ENCODE measurements around the gene CYLD. TPM values are rescaled to one million over a fixed set of nuclear protein-coding genes. Genes with fewer than 3 reads are reported as not detected.
A peak's percentile ranks its signal among the peaks of the same experiment; 100 is the strongest.

The CYLD gene
- total RNA-seq, 2 donors from 2014 or later, result 28.1 to 30.2 TPM

GRCh38 chr16:50705436-50706110 lies 36.3 kb upstream of the CYLD start:
- Histone ChIP-seq H3K4me3 (no peak overlapping the region), H3K4me1 (replicated peaks) (no peaks in the 10 kb centered on the region), H3K36me3 (no peaks in the 10 kb centered on the region), H3K27me3 (replicated peaks; ENCODE audit: insufficient read depth) (no peaks in the 10 kb centered on the region), H3K27ac (peak overlapping the region in 1 of 2 donors; percentile 48), H3K9me3 (no peaks in the 10 kb centered on the region)
- WGBS, result 61% methylated on average over 5 of the region's 5 CpGs
- TF ChIP-seq POLR2A (IDR thresholded peaks at IDR 0.05), result no peak
- no peak for TF ChIP-seq POLR2AphosphoS5 (IDR thresholded peaks at IDR 0.05)
- TF ChIP-seq CTCF (IDR thresholded peaks at IDR 0.05), result no peak
- DNase-seq (ENCODE audit: low spot score), result no peak
- intact Hi-C loops (cut with DNase I), result no loop called here

GRCh38 chr16:50706250-50706649 lies 35.6 kb upstream of the CYLD start:
- Histone ChIP-seq H3K4me1 (replicated peaks) (no peaks in the 10 kb centered on the region), H3K36me3 (no peaks in the 10 kb centered on the region), H3K27ac (peak overlapping the region in 1 of 2 donors; percentile 48), H3K27me3 (replicated peaks; ENCODE audit: insufficient read depth) (no peaks in the 10 kb centered on the region), H3K4me3 (no peak overlapping the region), H3K9me3 (no peaks in the 10 kb centered on the region)
- 39% methylated on average over 3 of the region's 3 CpGs for WGBS
- DNase-seq (ENCODE audit: low spot score), result no peak
- intact Hi-C loops (cut with DNase I), result no loop called here
- TF ChIP-seq CTCF (IDR thresholded peaks at IDR 0.05) (no peak), POLR2A (IDR thresholded peaks at IDR 0.05) (no peak), POLR2AphosphoS5 (IDR thresholded peaks at IDR 0.05) (no peak)

- Histone ChIP-seq H3K27me3 (replicated peaks; ENCODE audit: insufficient read depth) (no peaks in the 10 kb centered on the region), H3K27ac (no peak overlapping the region), H3K9me3 (no peaks in the 10 kb centered on the region), H3K4me1 (replicated peaks) (no peaks in the 10 kb centered on the region), H3K36me3 (no peaks in the 10 kb centered on the region), H3K4me3 (no peak overlapping the region)
- TF ChIP-seq POLR2AphosphoS5 (IDR thresholded peaks at IDR 0.05), result no peak
- TF ChIP-seq CTCF (IDR thresholded peaks at IDR 0.05), result no peak
- no peak for TF ChIP-seq POLR2A (IDR thresholded peaks at IDR 0.05)
- 85% methylated on average over 10 of the region's 10 CpGs for WGBS
- DNase-seq (ENCODE audit: low spot score), result no peak
- intact Hi-C loops (cut with DNase I), result no loop called here
Observed at GRCh38 chr16:50708373-50709060, 33.4 kb upstream of the CYLD start.

- intact Hi-C loops (cut with DNase I), result no loop called here
- no peaks in the 10 kb centered on the region for H3K36me3 ChIP-seq
- H3K4me3 ChIP-seq, result no peak overlapping the region
- TF ChIP-seq POLR2AphosphoS5 (IDR thresholded peaks at IDR 0.05) (no peak), POLR2A (IDR thresholded peaks at IDR 0.05) (no peak), CTCF (IDR thresholded peaks at IDR 0.05) (no peak)
- H3K9me3 ChIP-seq, result no peaks in the 10 kb centered on the region
- H3K27me3 ChIP-seq (replicated peaks; ENCODE audit: insufficient read depth), result no peaks in the 10 kb centered on the region
- DNase-seq (ENCODE audit: low spot score), result no peak
- H3K27ac ChIP-seq, result no peak overlapping the region
- H3K4me1 ChIP-seq (replicated peaks), result no peaks in the 10 kb centered on the region
- WGBS, result 84% methylated on average over 8 of the region's 8 CpGs
Observed at GRCh38 chr16:50709061-50709684, 32.7 kb upstream of the CYLD start.

Measured in prostate gland (tissue), 2 donors.